ENCODE data around the gene CYTH4.

Gene CYTH4

GRCh38 chr22:37334461-37334858 lies 52.2 kb downstream of the CYTH4 start:
- Mint-ChIP-seq H3K36me3 (ENCODE audit: low read depth) (no peaks in the 10 kb centered on the region), H3K27ac (no peak overlapping the region), H3K9me3 (no peaks in the 10 kb centered on the region), H3K27me3 (ENCODE audit: low read depth) (peaks cover 67% of the 10 kb centered on the region), H3K4me1 (ENCODE audit: low read depth) (peaks cover 6% of the 10 kb centered on the region), H3K4me3 (no peak overlapping the region)
- DNase-seq (ENCODE audit: low spot score), result no peak

- DNase-seq (ENCODE audit: low spot score), result no peak
- no peak overlapping the region for H3K27ac Mint-ChIP-seq
- no peaks in the 10 kb centered on the region for H3K9me3 Mint-ChIP-seq
- H3K27me3 Mint-ChIP-seq (ENCODE audit: low read depth), result peaks cover 64% of the 10 kb centered on the region
- H3K4me3 Mint-ChIP-seq, result no peak overlapping the region
- H3K36me3 Mint-ChIP-seq (ENCODE audit: low read depth), result no peaks in the 10 kb centered on the region
- H3K4me1 Mint-ChIP-seq (ENCODE audit: low read depth), result peaks cover 6% of the 10 kb centered on the region
Measured at GRCh38 chr22:37334859-37335805, 52.8 kb downstream of the CYTH4 start.

DNA sequence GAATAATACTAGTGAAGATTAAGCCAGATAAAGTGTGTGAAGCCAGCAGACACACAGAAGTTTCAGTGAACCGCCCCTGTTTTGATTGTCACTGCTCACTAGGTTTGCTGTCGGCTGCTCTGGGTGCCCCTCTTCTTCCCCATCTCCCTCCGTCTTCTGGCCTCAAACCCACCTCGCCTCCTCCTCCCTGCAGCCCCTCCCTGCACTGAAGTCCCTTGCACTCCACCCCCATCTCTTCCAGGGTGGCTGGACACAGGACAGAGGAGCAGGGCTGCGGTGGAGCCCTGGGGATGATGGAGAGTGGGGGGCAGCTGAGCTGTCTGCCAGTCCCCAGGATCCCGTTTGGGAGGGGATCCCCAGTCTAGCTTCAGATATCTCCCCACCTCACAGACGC lies 53.5 kb downstream of the CYTH4 start:
- H3K4me1 Mint-ChIP-seq (ENCODE audit: low read depth), result peaks cover 5% of the 10 kb centered on the region
- DNase-seq (ENCODE audit: low spot score), result no peak
- H3K4me3 Mint-ChIP-seq, result no peak overlapping the region
- H3K27me3 Mint-ChIP-seq (ENCODE audit: low read depth), result peaks cover 62% of the 10 kb centered on the region
- no peaks in the 10 kb centered on the region for H3K36me3 Mint-ChIP-seq (ENCODE audit: low read depth)
- no peak overlapping the region for H3K27ac Mint-ChIP-seq
- no peaks in the 10 kb centered on the region for H3K9me3 Mint-ChIP-seq

GRCh38 chr22:37336579-37336978 lies 54.3 kb downstream of the CYTH4 start:
- Mint-ChIP-seq H3K36me3 (ENCODE audit: low read depth) (no peaks in the 10 kb centered on the region), H3K27ac (no peak overlapping the region), H3K4me3 (no peak overlapping the region), H3K27me3 (ENCODE audit: low read depth) (peaks cover 59% of the 10 kb centered on the region), H3K9me3 (no peaks in the 10 kb centered on the region), H3K4me1 (ENCODE audit: low read depth) (peaks cover 5% of the 10 kb centered on the region)
- DNase-seq (ENCODE audit: low spot score), result no peak

DNA sequence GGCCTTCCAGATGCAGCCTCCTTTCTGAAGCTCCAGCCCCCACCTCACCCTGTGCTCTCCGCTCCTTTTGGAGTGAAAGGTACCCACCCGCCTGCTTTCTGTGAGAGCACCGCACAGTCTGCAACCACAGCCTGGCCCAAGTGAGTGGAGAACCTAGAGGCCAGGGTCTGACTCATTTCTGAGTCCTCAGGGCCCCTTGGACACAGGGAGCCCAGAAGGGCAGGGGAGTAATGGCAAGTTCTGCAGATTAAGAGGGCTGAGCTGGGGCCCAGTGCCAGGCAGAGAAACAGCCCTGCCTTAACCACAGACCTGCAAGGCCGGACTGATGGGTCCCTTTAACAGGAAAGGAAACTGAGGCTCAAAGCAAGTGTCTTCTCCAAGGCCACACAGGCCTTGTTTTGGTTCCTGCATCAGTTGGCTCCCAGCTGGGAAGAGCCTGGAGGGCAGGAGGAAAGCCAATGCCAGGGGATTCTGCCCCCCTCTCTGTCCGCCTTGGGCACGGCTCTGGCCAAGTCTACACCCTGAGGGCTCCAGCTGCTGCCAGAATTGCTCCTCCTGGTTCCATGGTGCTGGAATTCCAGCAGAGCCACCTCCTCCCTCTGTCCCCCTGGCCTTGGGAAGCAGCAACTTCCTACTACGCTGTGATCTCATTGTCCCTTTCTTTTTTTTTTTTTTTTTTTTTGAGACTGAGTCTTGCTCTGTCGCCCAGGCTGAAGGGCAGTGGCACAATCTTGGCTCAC lies 55.1 kb downstream of the CYTH4 start:
- Mint-ChIP-seq H3K9me3 (no peaks in the 10 kb centered on the region), H3K4me1 (ENCODE audit: low read depth) (peaks cover 3% of the 10 kb centered on the region), H3K27ac (no peak overlapping the region), H3K27me3 (ENCODE audit: low read depth) (peaks cover 54% of the 10 kb centered on the region), H3K36me3 (ENCODE audit: low read depth) (no peaks in the 10 kb centered on the region), H3K4me3 (no peak overlapping the region)
- no peak for DNase-seq (ENCODE audit: low spot score)

DNA sequence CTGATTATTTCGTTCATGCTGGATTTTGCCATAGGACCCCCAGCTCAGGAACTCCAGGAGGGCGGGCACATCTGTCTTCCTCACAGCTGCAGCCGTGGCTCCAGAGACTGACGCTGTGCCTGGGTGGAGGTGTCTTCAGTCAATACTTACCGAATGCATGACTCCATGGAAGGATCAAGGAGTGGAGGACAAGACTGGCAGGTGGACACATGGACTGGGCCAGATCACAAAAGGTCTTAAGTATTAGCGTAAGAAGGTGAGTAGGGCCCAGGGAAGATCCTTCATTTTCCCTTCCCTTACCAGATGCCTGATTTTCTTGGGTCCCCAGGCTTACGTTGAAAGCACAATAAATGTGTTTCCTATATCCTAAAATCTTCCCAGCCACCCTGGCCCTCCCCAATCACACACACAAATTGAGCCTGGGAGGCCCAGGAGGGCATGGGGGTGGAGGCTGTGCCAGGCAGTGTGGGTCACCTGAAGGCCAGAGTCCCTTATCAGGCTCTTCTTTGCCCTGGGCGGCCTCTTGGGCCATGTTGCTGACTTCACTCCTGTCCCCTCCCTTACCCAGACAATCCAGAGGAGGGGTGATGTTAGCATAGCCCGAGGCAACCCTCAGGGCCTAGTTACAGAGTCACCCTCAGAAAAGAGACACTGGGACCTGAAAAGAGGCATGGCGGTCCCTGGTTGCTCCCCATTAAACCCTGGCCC lies 56.4 kb downstream of the CYTH4 start:
- peaks cover 43% of the 10 kb centered on the region for H3K27me3 Mint-ChIP-seq (ENCODE audit: low read depth)
- H3K9me3 Mint-ChIP-seq, result no peaks in the 10 kb centered on the region
- H3K27ac Mint-ChIP-seq, result no peak overlapping the region
- peaks cover 3% of the 10 kb centered on the region for H3K4me1 Mint-ChIP-seq (ENCODE audit: low read depth)
- no peaks in the 10 kb centered on the region for H3K36me3 Mint-ChIP-seq (ENCODE audit: low read depth)
- H3K4me3 Mint-ChIP-seq, result no peak overlapping the region
- no peak for DNase-seq (ENCODE audit: low spot score)

- no peak overlapping the region for H3K4me3 Mint-ChIP-seq
- H3K27me3 Mint-ChIP-seq (ENCODE audit: low read depth), result peaks cover 29% of the 10 kb centered on the region
- H3K4me1 Mint-ChIP-seq (ENCODE audit: low read depth), result no peaks in the 10 kb centered on the region
- no peak overlapping the region for H3K27ac Mint-ChIP-seq
- no peaks in the 10 kb centered on the region for H3K36me3 Mint-ChIP-seq (ENCODE audit: low read depth)
- H3K9me3 Mint-ChIP-seq, result no peaks in the 10 kb centered on the region
- DNase-seq (ENCODE audit: low spot score), result no peak
Measured at GRCh38 chr22:37340331-37341262, 58.3 kb downstream of the CYTH4 start.

GRCh38 chr22:37342065-37342464 lies 59.8 kb downstream of the CYTH4 start:
- no peak overlapping the region for H3K27ac Mint-ChIP-seq
- no peak overlapping the region for H3K4me3 Mint-ChIP-seq
- peaks cover 15% of the 10 kb centered on the region for H3K27me3 Mint-ChIP-seq (ENCODE audit: low read depth)
- H3K36me3 Mint-ChIP-seq (ENCODE audit: low read depth), result no peaks in the 10 kb centered on the region
- no peak for DNase-seq (ENCODE audit: low spot score)
- no peaks in the 10 kb centered on the region for H3K4me1 Mint-ChIP-seq (ENCODE audit: low read depth)
- no peaks in the 10 kb centered on the region for H3K9me3 Mint-ChIP-seq

DNA sequence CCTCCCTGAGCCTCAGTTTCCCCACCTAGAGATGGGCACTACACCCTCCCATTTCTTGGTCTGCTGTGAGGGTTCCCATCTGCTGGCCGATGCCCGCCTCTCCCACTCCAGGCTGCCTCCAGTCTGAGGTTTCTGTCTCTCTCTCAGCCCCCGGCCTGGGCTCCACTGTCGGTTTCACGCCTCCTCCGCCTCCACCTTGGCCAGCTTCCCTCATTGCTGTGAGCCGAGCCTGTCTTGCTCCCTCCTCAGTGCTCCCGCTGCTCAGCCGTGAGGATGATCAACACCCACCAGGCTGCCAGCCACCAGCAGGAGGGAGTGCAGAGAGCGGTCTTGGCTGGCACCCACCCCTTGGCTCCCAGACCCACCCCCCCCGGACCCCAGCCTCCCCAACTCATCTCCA lies 61.0 kb downstream of the CYTH4 start:
- DNase-seq (ENCODE audit: low spot score), result no peak
- Mint-ChIP-seq H3K27me3 (ENCODE audit: low read depth) (peaks cover 10% of the 10 kb centered on the region), H3K4me1 (ENCODE audit: low read depth) (no peaks in the 10 kb centered on the region), H3K36me3 (ENCODE audit: low read depth) (no peaks in the 10 kb centered on the region), H3K4me3 (no peak overlapping the region), H3K9me3 (no peaks in the 10 kb centered on the region), H3K27ac (no peak overlapping the region)

GRCh38 chr22:37343863-37344734 lies 61.8 kb downstream of the CYTH4 start:
- H3K27ac Mint-ChIP-seq, result no peak overlapping the region

DNA sequence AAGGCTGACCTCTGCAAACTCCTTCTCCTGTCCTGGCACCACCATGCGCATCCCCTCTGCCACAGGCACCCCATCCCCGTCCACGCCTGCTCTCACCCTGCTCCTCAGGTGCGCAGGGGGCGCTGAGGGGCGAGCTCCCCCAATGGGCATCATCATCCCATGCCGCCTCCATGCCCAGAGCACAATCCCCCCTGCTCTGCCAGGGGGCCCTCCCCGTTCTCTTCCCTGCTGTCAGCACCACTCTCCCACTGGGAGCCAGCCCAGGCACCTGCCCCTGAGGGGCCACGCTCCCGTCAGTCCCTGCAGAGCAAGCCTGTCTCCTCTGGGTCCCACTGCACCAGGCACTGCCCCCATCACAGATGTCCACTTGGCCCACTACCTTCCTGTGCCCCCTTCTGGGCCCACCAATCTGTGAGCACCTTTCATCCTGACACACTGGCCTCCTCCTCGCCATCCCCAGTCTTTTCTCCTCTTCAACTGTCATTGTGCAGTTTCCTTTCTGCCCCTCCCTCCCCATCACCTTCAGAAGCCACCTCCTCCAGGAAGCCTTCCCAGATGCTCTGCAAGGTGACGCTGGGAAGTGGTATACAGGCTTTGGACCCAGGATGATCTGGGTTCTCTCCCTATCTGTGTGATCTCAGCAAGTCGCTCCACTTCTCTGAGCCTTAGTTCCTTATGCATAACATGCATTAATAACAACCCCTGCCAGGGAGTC lies 62.6 kb downstream of the CYTH4 start:
- H3K27me3 Mint-ChIP-seq (ENCODE audit: low read depth), result peaks cover 8% of the 10 kb centered on the region
- DNase-seq (ENCODE audit: low spot score), result no peak
- no peaks in the 10 kb centered on the region for H3K9me3 Mint-ChIP-seq
- H3K36me3 Mint-ChIP-seq (ENCODE audit: low read depth), result no peaks in the 10 kb centered on the region
- H3K4me1 Mint-ChIP-seq (ENCODE audit: low read depth), result no peaks in the 10 kb centered on the region
- no peak overlapping the region for H3K27ac Mint-ChIP-seq
- H3K4me3 Mint-ChIP-seq, result no peak overlapping the region

More at GRCh38 chr22:37343863-37344734, 61.8 kb downstream of the CYTH4 start:
- H3K27me3 Mint-ChIP-seq (ENCODE audit: low read depth), result peaks cover 8% of the 10 kb centered on the region
- no peaks in the 10 kb centered on the region for H3K4me1 Mint-ChIP-seq (ENCODE audit: low read depth)
- no peak overlapping the region for H3K4me3 Mint-ChIP-seq
- no peak for DNase-seq (ENCODE audit: low spot score)
- no peaks in the 10 kb centered on the region for H3K36me3 Mint-ChIP-seq (ENCODE audit: low read depth)
- H3K9me3 Mint-ChIP-seq, result no peaks in the 10 kb centered on the region

DNA sequence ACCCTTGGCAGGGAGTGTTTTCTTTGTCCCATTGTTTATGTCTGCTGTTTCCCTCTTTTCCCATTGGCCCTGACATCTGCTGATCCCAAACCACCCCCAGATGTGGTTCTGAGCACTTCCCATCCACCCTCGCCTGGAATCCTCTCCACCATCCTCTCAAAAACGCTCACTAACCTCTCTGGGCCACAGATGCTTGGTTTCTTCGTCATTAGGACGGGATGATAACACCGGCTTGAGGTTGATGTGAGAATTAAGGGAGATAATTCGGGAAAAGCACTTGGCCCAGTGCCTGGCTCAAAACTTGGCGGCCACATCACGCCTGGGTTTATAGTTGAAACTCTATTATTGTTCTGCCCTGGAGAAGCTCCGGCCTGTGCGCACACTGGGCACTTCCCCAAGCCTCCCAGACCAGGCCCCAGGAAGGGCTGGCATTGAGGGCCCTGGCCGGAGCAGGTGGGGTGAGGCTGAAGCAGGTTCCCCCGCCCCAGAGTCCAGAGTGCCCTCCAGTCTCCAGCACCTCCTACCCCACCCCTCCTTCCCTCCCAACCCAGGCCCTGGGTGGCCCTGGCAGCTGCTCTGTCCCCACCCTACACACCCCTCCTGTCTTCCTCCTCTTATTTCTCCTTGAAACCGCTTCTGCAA lies 63.7 kb downstream of the CYTH4 start:
- no peaks in the 10 kb centered on the region for H3K36me3 Mint-ChIP-seq (ENCODE audit: low read depth)
- peaks cover 5% of the 10 kb centered on the region for H3K27me3 Mint-ChIP-seq (ENCODE audit: low read depth)
- no peaks in the 10 kb centered on the region for H3K9me3 Mint-ChIP-seq
- DNase-seq (ENCODE audit: low spot score), result no peak
- no peaks in the 10 kb centered on the region for H3K4me1 Mint-ChIP-seq (ENCODE audit: low read depth)
- H3K4me3 Mint-ChIP-seq, result no peak overlapping the region
- no peak overlapping the region for H3K27ac Mint-ChIP-seq
